Prostate gland (tissue), 2 donors: ENCODE results near the gene TNNC2. TPM values are rescaled to one million over a fixed set of nuclear protein-coding genes. Genes with fewer than 3 reads are reported as not detected.

Experiments used
- DNase-seq: peaks from one replicate; pipeline ENCODE4 v3.0.0-alpha.2; 2019; ENCODE audit warnings: low spot score
- H3K27ac ChIP-seq, 2 donors: fragments of 200-600 bp; sonication (generic); 2 replicates each; pipeline ENCODE4 v1.5.1; 2017 to 2019
- H3K27me3 ChIP-seq: fragments of 200-600 bp; sonication (generic); replicated peaks from 2 replicates; pipeline ENCODE4 v1.5.1; 2019; ENCODE audit not compliant: insufficient read depth
- H3K36me3 ChIP-seq, 2 donors: fragments of 200-600 bp; sonication (generic); 1 replicate in 1 of 2; 2 replicates in 1 of 2; pipeline versions ENCODE4 v1.5.1 to v1.8.1; 2017 to 2019
- H3K4me1 ChIP-seq: fragments of 200-600 bp; sonication (generic); replicated peaks from 2 replicates; pipeline ENCODE4 v1.5.1; 2019
- H3K4me3 ChIP-seq, 2 donors: fragments of 200-600 bp; sonication (generic); 2 replicates each; pipeline ENCODE4 v1.5.1; 2017 to 2019
- H3K9me3 ChIP-seq: fragments of 200-600 bp; sonication (generic); 2 replicates; pipeline ENCODE4 v1.5.1; 2017
- CTCF ChIP-seq, 4 experiments: fragments of 200-600 bp in 2 of 4; fragments of 450-650 bp in 2 of 4; sonication (generic) in 2 of 4; IDR thresholded peaks; 1 replicate in 3 of 4; 2 replicates in 1 of 4; pipeline ENCODE4 v1.5.1; 2016 to 2019; ENCODE audit warnings: antibody characterized with exemption in 4 of 4, mild to moderate bottlenecking in 2 of 4, moderate library complexity in 2 of 4
- POLR2A ChIP-seq: fragments of 450-650 bp; IDR thresholded peaks from one replicate; pipeline ENCODE4 v1.6.1; 2016; ENCODE audit warnings: antibody characterized with exemption, mild to moderate bottlenecking
- POLR2AphosphoS5 ChIP-seq: sonication (generic); formaldehyde crosslinking; IDR thresholded peaks from one replicate; pipeline ENCODE4 v1.6.1; 2017; ENCODE audit warnings: antibody characterized with exemption
- WGBS: methylation state at CpG from one replicate; pipeline ENCODE4 v1.1.5; 2018; 5-methylcytosine and 5-hydroxymethylcytosine counted together
- intact Hi-C: fragments of 100-400 bp; cut with DNase I; formaldehyde crosslinking; loops from one replicate; pipeline ENCODE4 v1.14.2; 2022
- total RNA-seq, 2 donors: library from RNA; depleted of rRNA; stranded (reverse); fragments of >200 nt; gene quantifications; one replicate each; pipeline ENCODE4 v1.1.0, GENCODE V29; 2016

Gene TNNC2
- total RNA-seq, 2 donors from 2014 or later = 2.1 to 3.0 TPM

DNA sequence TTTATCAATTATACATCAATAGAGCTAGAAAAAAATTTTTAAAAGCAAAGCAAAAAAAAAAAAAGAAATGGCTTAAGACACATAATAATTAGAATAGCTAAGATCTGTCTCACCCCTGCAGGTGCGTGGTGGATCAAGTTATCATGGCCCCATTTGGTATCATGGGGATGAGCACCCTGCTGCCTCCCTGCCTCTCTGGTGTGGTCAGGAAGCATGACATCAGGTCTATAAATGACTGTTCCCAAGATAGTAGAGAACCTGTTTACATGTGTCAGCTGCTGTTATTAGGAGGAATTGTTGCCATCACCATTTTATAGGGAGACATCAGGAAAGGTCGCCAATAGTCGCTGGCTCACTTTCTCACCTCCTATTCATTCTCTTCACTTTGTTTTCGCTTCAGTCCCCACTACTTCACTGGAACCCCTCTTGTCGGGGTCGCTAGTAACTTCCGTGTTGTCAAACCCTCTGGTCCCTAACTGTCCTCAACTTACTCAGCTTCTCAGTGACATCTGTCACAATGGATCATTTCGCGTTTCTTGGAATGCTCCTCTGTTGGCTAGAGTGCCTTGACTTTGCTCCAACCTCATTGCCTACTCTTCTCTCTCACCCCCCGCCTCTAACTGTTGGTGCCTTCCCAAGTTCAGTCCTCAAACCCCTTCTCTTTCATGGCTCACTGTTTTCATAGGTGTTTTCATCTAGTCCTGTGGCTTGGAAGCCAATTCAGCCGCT, 30.6 kb downstream of the TNNC2 start:
- H3K36me3 ChIP-seq = peaks cover 0 to 9% of the 10 kb centered on the region in 2 donors
- H3K27ac ChIP-seq = no peak overlapping the region
- TF ChIP-seq POLR2A = no peak
- no peak for TF ChIP-seq CTCF (IDR thresholded peaks at IDR 0.05)
- no peak for TF ChIP-seq POLR2AphosphoS5
- intact Hi-C loops = no loop called here
- 95% methylated on average over 11 of the region's 11 CpGs for WGBS
- H3K4me1 ChIP-seq = no peaks in the 10 kb centered on the region
- no peak overlapping the region for H3K4me3 ChIP-seq
- H3K27me3 ChIP-seq = no peaks in the 10 kb centered on the region
- DNase-seq = no peak
- no peaks in the 10 kb centered on the region for H3K9me3 ChIP-seq

DNA sequence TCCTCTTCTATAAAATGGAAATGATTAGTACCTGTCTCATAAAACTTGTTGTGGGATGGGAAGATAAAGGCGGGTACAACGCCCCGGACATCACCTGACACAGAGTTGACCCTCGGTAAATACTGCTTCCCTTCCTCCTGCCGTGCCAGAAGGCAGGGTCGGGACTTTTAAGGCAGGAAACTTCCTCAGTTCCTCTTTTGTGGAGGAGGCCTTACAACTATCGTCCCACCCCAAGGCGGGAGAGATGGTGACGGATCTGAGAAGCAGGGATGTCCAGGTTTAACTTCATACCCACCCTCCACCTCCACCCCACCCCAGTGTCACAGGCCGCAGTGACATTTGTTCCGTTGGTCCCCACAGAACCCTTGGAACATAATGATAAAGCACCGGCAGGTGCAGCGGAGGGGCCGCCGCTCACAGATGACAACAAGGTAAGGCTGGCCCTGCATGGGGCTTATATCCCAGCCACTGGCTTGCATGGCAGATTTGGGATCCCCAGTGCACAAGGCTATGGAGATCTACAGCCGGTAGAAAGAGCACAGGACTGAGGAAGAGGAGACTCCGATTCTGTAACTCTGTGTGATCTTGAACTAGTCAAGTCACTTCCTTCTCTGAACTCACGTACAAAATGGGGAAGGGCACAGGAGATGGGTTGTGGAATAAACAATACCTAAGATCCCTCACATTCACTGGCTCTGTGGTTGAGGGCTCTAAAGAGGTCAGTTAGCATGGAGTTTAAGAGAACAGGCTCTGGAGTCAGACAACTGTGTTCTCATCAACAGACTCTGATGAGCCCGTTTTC, 34.6 kb downstream of the TNNC2 start:
- intact Hi-C loops = no loop called here
- H3K9me3 ChIP-seq = no peaks in the 10 kb centered on the region
- no peaks in the 10 kb centered on the region for H3K27me3 ChIP-seq
- no peaks in the 10 kb centered on the region for H3K4me1 ChIP-seq
- H3K4me3 ChIP-seq = peak overlapping the region; percentile 69 to 76
- 25% methylated on average over 19 of the region's 19 CpGs for WGBS
- H3K36me3 ChIP-seq = peaks cover 0 to 8% of the 10 kb centered on the region in 2 donors
- peak overlapping the region; percentile 76 to 79 for H3K27ac ChIP-seq
- DNase-seq = no peak
- TF ChIP-seq POLR2AphosphoS5 (no peak), POLR2A (no peak), CTCF (IDR thresholded peaks at IDR 0.05) (no peak)

DNA sequence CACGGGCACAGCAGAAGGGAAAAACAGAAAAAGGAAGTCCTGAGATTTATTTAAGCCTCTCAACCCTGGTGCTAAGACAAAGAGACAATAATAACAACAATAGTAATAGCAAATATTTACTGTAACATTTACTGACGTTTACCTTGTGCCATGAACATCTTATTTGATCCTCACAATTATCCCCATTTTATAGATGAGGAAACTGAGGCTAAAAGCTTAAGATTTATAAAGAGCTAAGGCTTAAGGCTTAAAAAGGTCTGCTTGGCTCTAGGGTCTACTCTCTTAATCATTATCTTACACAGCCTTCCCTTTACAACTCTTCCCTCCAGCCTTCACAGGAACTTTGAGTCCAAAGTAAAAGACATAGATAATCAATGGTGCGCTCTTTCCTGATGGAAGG, 38.8 kb downstream of the TNNC2 start:
- 68% methylated on average over 3 of the region's 3 CpGs for WGBS
- Histone ChIP-seq H3K27me3 (no peaks in the 10 kb centered on the region), H3K9me3 (no peaks in the 10 kb centered on the region), H3K4me3 (no peak overlapping the region), H3K4me1 (no peaks in the 10 kb centered on the region), H3K27ac (no peak overlapping the region), H3K36me3 (no peaks in the 10 kb centered on the region)
- TF ChIP-seq POLR2AphosphoS5 (no peak), POLR2A (no peak), CTCF (IDR thresholded peaks at IDR 0.05) (no peak)
- DNase-seq = no peak
- intact Hi-C loops = no loop called here

DNA sequence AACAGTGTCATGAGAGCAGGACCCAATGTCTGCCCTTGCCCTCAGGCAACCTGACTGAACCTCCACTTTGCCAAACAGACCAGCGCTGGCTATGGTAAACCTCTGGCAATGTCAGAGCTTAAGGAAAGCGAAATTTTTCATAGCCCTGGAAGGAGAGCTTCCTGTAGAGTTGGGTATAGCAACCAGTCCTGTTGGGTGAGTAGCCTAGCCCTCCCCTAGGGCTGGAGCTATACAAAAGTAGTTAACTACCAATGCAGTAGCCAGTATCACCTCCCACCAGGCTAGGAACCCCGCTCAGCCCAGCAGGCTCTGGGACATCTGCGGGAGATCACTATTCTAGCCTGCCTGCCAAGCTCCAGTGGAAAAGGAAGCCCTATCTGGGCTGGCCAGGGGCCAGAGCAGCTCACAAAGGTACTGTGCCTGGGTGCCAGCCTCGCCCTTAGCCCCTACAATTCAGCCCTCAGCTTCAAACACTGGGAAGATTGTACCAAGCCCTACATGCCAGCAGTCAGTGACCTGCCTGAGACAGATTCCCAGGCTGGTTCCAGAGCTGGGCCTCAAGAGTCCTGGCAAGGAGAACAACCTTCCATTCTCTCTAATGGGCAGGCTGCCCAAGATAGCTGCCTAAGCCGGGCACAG, 43.3 kb downstream of the TNNC2 start:
- DNase-seq = peak; percentile 46
- intact Hi-C loops = no loop called here
- H3K27ac ChIP-seq = peak overlapping the region; percentile 7 to 11
- H3K36me3 ChIP-seq = no peaks in the 10 kb centered on the region
- 46% methylated on average over 6 of the region's 6 CpGs for WGBS
- H3K27me3 ChIP-seq = no peaks in the 10 kb centered on the region
- TF ChIP-seq POLR2A (no peak), POLR2AphosphoS5 (no peak), CTCF (IDR thresholded peaks at IDR 0.05) (no peak)
- H3K9me3 ChIP-seq = no peaks in the 10 kb centered on the region
- H3K4me3 ChIP-seq = no peak overlapping the region
- no peaks in the 10 kb centered on the region for H3K4me1 ChIP-seq
